Neutrophil (primary cell): ENCODE data around the gene GALNT8.

Experiments used
- H3K27ac ChIP-seq: fragments of 200-600 bp; sonication (generic); 2 replicates; pipeline ENCODE4 v1.5.1; 2016; ENCODE audit warnings: mild to moderate bottlenecking, moderate library complexity
- H3K27me3 ChIP-seq: fragments of 200-600 bp; sonication (generic); 2 replicates; pipeline ENCODE4 v1.6.0; 2016; ENCODE audit warnings: mild to moderate bottlenecking
- H3K36me3 ChIP-seq: fragments of 200-600 bp; sonication (generic); 2 replicates; pipeline ENCODE4 v1.5.1; 2017
- H3K4me1 ChIP-seq, 2 experiments: fragments of 200-600 bp in 1 of 2; sonication (generic) in 1 of 2; 1 replicate in 1 of 2; 2 replicates in 1 of 2; pipeline versions ENCODE4 v1.5.1 to v1.6.1; 2013 to 2016; ENCODE audit warnings: low read depth in 1 of 2, low read length in 1 of 2, mild to moderate bottlenecking in 1 of 2, moderate library complexity in 1 of 2; ENCODE audit not compliant: control insufficient read depth in 1 of 2, insufficient read depth in 1 of 2
- H3K4me3 ChIP-seq, 2 experiments: fragments of 200-600 bp in 1 of 2; sonication (generic) in 1 of 2; 1 replicate in 1 of 2; 2 replicates in 1 of 2; pipeline ENCODE4 v1.5.1; 2013 to 2016; ENCODE audit warnings: low read depth in 1 of 2, low read length in 1 of 2, mild to moderate bottlenecking in 1 of 2, moderate library complexity in 1 of 2
- H3K9me3 ChIP-seq: fragments of 200-600 bp; sonication (generic); 2 replicates; pipeline ENCODE4 v1.5.1; 2016
- TF ChIP-seq, protein P1 (sequence below): fragments of 200-600 bp; sonication (generic); IDR thresholded peaks from 2 replicates; pipeline ENCODE4 v1.5.1; 2016; ENCODE audit warnings: antibody characterized with exemption

The GALNT8 gene

DNA sequence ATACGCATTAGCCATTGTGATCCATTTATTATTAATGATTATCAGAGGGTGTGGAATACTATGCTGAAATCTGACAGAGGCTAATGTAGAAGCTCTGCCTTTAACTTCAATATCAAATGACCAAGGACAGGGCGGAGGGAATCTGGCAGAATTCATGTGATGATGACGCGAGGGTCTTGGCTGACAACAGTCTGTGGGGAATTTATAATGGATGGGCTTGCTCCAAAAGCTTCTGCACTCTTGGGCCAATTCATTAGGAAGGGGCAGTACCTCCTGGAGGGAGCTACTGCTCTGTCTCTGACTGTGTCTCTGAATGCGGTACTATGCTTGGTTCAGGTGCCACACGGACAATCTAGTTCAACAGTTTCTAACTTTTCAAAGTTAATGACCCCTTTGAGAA is 46.2 kb downstream of the GALNT8 start:
- Histone ChIP-seq H3K9me3 (no peaks in the 10 kb centered on the region), H3K27me3 (peaks cover 32% of the 10 kb centered on the region), H3K4me1 (no peaks in the 10 kb centered on the region), H3K27ac (no peak overlapping the region), H3K36me3 (no peaks in the 10 kb centered on the region), H3K4me3 (no peak overlapping the region)
- TF ChIP-seq, protein P1, sequence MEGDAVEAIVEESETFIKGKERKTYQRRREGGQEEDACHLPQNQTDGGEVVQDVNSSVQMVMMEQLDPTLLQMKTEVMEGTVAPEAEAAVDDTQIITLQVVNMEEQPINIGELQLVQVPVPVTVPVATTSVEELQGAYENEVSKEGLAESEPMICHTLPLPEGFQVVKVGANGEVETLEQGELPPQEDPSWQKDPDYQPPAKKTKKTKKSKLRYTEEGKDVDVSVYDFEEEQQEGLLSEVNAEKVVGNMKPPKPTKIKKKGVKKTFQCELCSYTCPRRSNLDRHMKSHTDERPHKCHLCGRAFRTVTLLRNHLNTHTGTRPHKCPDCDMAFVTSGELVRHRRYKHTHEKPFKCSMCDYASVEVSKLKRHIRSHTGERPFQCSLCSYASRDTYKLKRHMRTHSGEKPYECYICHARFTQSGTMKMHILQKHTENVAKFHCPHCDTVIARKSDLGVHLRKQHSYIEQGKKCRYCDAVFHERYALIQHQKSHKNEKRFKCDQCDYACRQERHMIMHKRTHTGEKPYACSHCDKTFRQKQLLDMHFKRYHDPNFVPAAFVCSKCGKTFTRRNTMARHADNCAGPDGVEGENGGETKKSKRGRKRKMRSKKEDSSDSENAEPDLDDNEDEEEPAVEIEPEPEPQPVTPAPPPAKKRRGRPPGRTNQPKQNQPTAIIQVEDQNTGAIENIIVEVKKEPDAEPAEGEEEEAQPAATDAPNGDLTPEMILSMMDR: no peak

DNA sequence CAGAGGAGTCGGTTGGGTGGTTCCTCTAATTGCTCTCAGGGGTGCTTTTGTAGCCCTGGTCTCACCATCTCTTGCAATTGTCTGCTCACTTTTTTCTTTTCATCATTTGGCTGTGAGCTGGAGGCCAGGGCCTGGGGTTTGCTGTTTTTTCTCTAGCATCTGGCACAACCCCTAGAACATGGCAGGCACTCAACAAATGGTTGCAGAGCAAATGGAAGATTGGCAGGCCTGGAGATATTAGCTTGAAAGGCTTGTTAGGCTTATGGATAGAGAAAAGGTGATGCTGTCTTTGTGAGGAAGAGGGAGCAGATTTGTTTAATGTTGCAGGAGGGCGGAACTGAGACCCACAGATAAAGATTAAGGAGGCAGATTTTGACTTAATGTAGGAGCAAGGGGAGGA is 47.0 kb downstream of the GALNT8 start:
- Histone ChIP-seq H3K4me1 (no peaks in the 10 kb centered on the region), H3K27ac (no peak overlapping the region), H3K36me3 (no peaks in the 10 kb centered on the region), H3K4me3 (no peak overlapping the region), H3K9me3 (no peaks in the 10 kb centered on the region), H3K27me3 (peaks cover 32% of the 10 kb centered on the region)
- TF ChIP-seq, protein P1: no peak

DNA sequence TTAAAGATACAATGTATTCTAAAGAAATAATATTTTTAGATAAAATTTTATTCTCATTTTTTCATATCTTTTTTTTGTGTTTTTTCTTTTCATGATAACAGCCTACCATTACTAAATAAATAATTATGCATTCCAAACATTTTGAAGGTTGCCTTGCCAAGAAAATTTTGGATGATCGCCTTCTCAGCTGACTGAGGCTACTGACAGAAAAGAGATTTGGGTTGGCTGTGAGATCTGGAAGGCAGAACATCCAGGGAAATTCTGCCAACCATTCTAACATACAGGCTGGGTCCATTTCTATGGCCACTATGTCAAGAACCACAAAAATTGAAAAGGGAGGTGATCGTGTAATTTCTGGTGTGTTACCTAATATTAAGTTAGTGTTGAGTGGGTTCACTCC is 48.1 kb downstream of the GALNT8 start:
- Histone ChIP-seq H3K27ac (no peak overlapping the region), H3K4me3 (no peak overlapping the region)

DNA sequence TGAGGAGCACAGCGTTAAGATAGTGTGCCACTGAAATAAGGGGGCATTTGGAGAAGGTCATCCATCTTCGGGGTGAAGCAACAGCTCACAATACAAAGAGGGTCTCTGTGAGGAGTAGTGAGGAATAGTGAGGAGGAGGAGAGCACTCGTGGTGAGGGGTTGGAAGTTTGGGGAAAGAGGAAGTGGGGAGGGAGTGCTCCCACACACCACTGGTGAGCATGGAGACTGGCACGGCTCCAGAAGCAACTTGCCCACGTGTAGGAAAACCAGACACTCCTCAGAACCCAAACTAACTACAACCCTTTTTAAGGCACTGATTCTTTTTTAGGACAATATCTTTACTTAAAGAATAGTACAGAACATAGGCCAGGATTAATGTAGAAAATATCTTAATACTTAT is 48.9 kb downstream of the GALNT8 start:
- TF ChIP-seq, protein P1: no peak
- Histone ChIP-seq H3K27me3 (peaks cover 46% of the 10 kb centered on the region), H3K4me3 (no peak overlapping the region)

More for the DNA sequence above, 48.1 kb downstream of the GALNT8 start:
- Histone ChIP-seq H3K36me3 (no peaks in the 10 kb centered on the region), H3K9me3 (no peaks in the 10 kb centered on the region), H3K4me1 (no peaks in the 10 kb centered on the region), H3K27me3 (peaks cover 41% of the 10 kb centered on the region)
- TF ChIP-seq, protein P1: no peak

DNA sequence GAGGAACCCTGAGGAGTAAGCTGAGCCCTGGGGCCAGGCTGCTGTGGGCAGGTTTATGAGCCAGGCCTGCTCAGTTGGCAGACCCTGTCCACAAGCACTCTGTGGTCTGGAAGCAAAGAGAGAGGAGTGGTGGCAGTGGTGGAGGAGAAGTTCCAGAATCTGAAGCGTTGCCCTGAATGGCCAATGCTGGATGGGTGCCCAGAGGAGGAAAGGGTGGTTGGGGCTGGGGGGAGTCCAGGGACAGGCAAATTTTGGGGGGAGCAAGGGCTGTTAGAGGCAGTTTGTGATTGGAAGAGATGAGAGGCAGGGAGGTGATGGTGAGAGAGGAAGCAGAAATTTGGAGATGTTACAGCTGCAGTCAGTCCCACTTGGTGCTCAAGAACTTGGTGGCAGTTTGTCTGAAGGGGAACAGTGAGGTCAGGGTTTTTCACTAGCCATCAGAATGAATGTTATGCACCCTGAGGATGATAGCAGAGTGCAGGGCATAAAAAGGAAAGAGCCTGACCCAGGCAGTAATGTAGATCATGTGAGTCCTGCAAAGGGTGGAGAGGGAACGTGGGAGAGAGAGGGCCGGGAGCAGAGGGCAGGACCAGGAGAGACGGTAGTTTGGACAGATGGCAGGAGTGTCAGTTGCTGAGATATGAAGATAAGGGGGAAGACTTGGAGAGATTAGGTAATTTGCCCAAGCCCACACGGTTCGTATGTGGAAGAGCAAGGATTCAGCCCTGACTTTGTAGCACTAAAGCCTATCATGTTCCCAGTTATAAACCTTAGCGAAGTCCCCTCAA is 51.2 kb downstream of the GALNT8 start:
- no peaks in the 10 kb centered on the region for H3K36me3 ChIP-seq
- no peaks in the 10 kb centered on the region for H3K4me1 ChIP-seq
- no peaks in the 10 kb centered on the region for H3K9me3 ChIP-seq
- H3K4me3 ChIP-seq: no peak overlapping the region
- H3K27ac ChIP-seq: no peak overlapping the region
- peaks cover 64% of the 10 kb centered on the region for H3K27me3 ChIP-seq
- TF ChIP-seq, protein P1: no peak

More for the DNA sequence above, 48.9 kb downstream of the GALNT8 start:
- Histone ChIP-seq H3K27ac (no peak overlapping the region), H3K36me3 (no peaks in the 10 kb centered on the region), H3K9me3 (no peaks in the 10 kb centered on the region), H3K4me1 (no peaks in the 10 kb centered on the region)
